DMS53 (cell line): Measurements from ENCODE around the gene OPN1LW.
"Not testable (repeated sequence)": the region's sequence is repeated elsewhere in the genome, so short reads cannot be mapped to it uniquely, and the experiment has no call there.

ENCODE experiments used
- DNase-seq: peaks from one replicate; lab custom pipeline; 2025; lab: John Stamatoyannopoulos, UW

Gene OPN1LW

GRCh38 chrX:154144010-154144409 lies at the start of gene OPN1LW:
Gene OPN1LW, plus strand, starts transcription at chrX:154144243. Its CDS starts 41 bp downstream, at chrX:154144284.
- not testable (repeated sequence) for DNase-seq

DNA sequence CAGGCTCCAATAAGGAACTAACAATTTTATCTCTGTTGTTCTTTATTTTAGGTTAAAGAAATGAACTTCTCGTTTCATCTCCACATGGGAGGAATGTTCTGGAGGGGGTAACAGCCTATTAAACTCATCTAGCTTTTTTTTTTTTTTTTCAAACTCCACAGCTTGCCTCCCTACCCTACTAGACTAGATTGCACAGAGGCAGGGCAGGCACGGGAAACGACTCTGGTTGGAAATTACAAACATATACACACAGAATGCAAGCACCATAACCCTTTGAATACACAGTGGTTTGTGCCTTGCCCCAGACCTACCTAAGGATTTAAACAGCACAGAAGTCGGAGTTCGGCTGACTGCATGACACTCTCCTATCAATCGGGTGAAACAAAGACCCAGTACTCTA lies 49.2 kb upstream of the OPN1LW start:
- DNase-seq = no peak

GRCh38 chrX:154096140-154097002 lies 47.7 kb upstream of the OPN1LW start:
- peak; percentile 55 for DNase-seq

GRCh38 chrX:154097003-154097588 lies 46.9 kb upstream of the OPN1LW start:
- DNase-seq = peak; percentile 78

GRCh38 chrX:154097589-154098541 lies 46.2 kb upstream of the OPN1LW start, which contains the start of gene MECP2:
Gene MECP2, minus strand, starts transcription at chrX:154097717.
- DNase-seq = peak; percentile 96

- DNase-seq = no peak
Observed at GRCh38 chrX:154098551-154098950, 45.5 kb upstream of the OPN1LW start.

- no peak for DNase-seq
Observed at GRCh38 chrX:154113729-154114128, 30.3 kb upstream of the OPN1LW start.

DNA sequence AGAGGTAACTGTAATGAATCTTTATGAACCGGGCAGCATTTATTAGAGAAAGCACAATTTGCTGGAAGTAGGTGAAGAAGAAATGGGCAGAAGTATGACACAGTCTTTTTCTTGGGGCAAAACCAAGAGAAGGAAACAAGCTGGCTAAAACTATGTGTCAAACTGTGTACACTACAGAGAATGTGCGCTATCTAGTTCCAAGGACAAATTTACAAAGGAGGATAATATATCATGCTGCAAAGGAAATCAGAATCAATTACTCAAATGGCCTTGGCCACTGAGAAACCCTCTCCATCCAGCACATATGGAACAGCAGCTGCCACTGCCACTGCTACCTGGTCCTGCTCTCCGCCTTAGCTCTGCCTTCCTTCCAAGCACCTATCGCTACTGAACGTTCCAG lies 29.4 kb upstream of the OPN1LW start:
- DNase-seq = no peak

GRCh38 chrX:154115071-154115470 lies 29.0 kb upstream of the OPN1LW start:
- no peak for DNase-seq

- no peak for DNase-seq
Observed at GRCh38 chrX:154115750-154116149, 28.3 kb upstream of the OPN1LW start.

- no peak for DNase-seq
Observed at GRCh38 chrX:154116426-154117211, 27.4 kb upstream of the OPN1LW start.

- DNase-seq = no peak
Observed at GRCh38 chrX:154117566-154117965, 26.5 kb upstream of the OPN1LW start.

- DNase-seq = no peak
Observed at GRCh38 chrX:154120567-154120966, 23.5 kb upstream of the OPN1LW start.

GRCh38 chrX:154121207-154121606 lies 22.8 kb upstream of the OPN1LW start:
- no peak for DNase-seq

- DNase-seq = no peak
Observed at GRCh38 chrX:154121961-154122360, 22.1 kb upstream of the OPN1LW start.

GRCh38 chrX:154123241-154124219 lies 20.5 kb upstream of the OPN1LW start:
- DNase-seq = no peak

GRCh38 chrX:154125391-154126040 lies 18.5 kb upstream of the OPN1LW start:
- DNase-seq = no peak

DNA sequence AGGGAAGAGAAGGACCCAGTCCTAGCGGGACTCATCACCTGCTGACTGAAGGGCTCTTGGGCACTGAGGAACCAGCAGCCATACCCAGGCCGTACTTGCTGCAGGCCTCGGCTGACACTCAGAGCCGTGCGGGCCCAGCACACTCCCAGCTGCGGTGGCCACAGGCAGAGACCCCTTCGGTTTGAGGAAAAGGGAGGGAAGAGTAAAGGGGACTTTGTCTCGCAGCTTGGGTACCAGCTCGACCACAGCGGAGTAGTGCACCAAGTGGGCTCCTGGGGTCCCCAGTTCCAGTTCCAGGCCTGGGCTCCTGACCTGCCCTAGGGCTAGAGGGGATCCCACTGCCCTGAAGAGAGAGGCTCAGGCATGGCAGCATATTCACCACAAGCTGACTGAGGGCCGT lies 17.9 kb upstream of the OPN1LW start:
- no peak for DNase-seq

- DNase-seq = no peak
Observed at GRCh38 chrX:154131955-154132354, 12.1 kb upstream of the OPN1LW start.

GRCh38 chrX:154132366-154132765 lies 11.7 kb upstream of the OPN1LW start:
- no peak for DNase-seq
